PC-9 (cell line): ENCODE measurements around the gene RHD. TPM values are rescaled to one million over a fixed set of nuclear protein-coding genes. Genes with fewer than 3 reads are reported as not detected.
"Not testable (repeated sequence)": the region's sequence is repeated elsewhere in the genome, so short reads cannot be mapped to it uniquely, and the experiment has no call there.

Experiments used
- BruUV-seq: library from RNA; stranded (reverse); fragments of 400-500 nt; replicated peaks from 2 replicates; lab custom pipeline; 2021; lab: Mats Ljungman, UMichigan
- CTCF ChIA-PET: fragments of 300-600 bp; sonication (Branson Sonifier 250); formaldehyde crosslinking; loops from one replicate; lab custom pipeline; 2022; ENCODE audit warnings: antibody characterized with exemption; lab: Charles Lee
- POLR2A ChIA-PET: fragments of 300-600 bp; sonication (Branson Sonifier 250); formaldehyde crosslinking; loops from one replicate; lab custom pipeline; 2022; ENCODE audit warnings: antibody characterized with exemption; ENCODE audit not compliant: unreplicated experiment; lab: Charles Lee
- DNase-seq, 2 experiments: peaks; one replicate each; pipeline versions ENCODE4 v3.0.0 to v3.0.0-alpha.2; 2015 to 2022; ENCODE audit warnings: mixed read lengths in 1 of 2
- H2AFZ ChIP-seq: fragments of 200-600 bp; sonication (generic); 2 replicates; pipeline ENCODE4 v1.8.1; 2017; ENCODE audit warnings: antibody characterized with exemption
- H3F3A ChIP-seq: fragments of 200-600 bp; sonication (generic); 2 replicates; pipeline ENCODE4 v1.8.1; 2017; ENCODE audit warnings: antibody characterized with exemption, mild to moderate bottlenecking, low read depth; ENCODE audit not compliant: insufficient read depth
- H3K27ac ChIP-seq: fragments of 200-600 bp; sonication (generic); 2 replicates; pipeline ENCODE4 v1.6.1; 2016; ENCODE audit warnings: mixed run types
- H3K27me3 ChIP-seq: fragments of 200-600 bp; sonication (generic); 2 replicates; pipeline ENCODE4 v1.6.1; 2016; ENCODE audit warnings: low read depth, mixed run types; ENCODE audit not compliant: insufficient read depth
- H3K36me3 ChIP-seq: fragments of 200-600 bp; sonication (generic); 2 replicates; pipeline ENCODE4 v1.6.1; 2016; ENCODE audit warnings: low read depth, mixed run types
- H3K4me1 ChIP-seq: fragments of 200-600 bp; sonication (generic); replicated peaks from 2 replicates; pipeline ENCODE4 v1.6.1; 2016; ENCODE audit warnings: mixed run types; ENCODE audit not compliant: insufficient read depth
- H3K4me2 ChIP-seq: fragments of 200-600 bp; sonication (generic); 2 replicates; pipeline ENCODE4 v1.6.1; 2017; ENCODE audit warnings: mixed run types
- H3K4me3 ChIP-seq: fragments of 200-600 bp; sonication (generic); 2 replicates; pipeline ENCODE4 v1.6.1; 2016; ENCODE audit warnings: mixed run types
- H3K79me2 ChIP-seq: fragments of 200-600 bp; sonication (generic); 2 replicates; pipeline ENCODE4 v1.6.1; 2017; ENCODE audit warnings: low read depth, mixed run types
- H3K9me2 ChIP-seq: fragments of 200-600 bp; sonication (generic); 2 replicates; pipeline ENCODE4 v1.8.1; 2017; ENCODE audit warnings: mild to moderate bottlenecking; ENCODE audit not compliant: insufficient read depth
- H3K9me3 ChIP-seq: fragments of 200-600 bp; sonication (generic); 2 replicates; pipeline ENCODE4 v1.8.1; 2016; ENCODE audit warnings: low read depth; ENCODE audit not compliant: insufficient read depth
- H4K20me1 ChIP-seq: fragments of 200-600 bp; sonication (generic); 2 replicates; pipeline ENCODE4 v1.8.1; 2017; ENCODE audit not compliant: insufficient read depth
- EZH2 ChIP-seq: fragments of 200-600 bp; sonication (generic); IDR thresholded peaks from 2 replicates; pipeline ENCODE4 v1.8.0; 2017; ENCODE audit warnings: antibody characterized with exemption, low read depth
- intact Hi-C: fragments of 100-400 bp; cut with micrococcal nuclease; formaldehyde crosslinking; loops from one replicate; pipeline ENCODE4 v1.10.0; 2022; ENCODE audit not compliant: unreplicated experiment
- total RNA-seq: library from RNA; stranded (reverse); gene quantifications from 2 replicates; pipeline ENCODE4 v1.2.3, GENCODE V29; 2021
- TF ChIP-seq, protein P1 (sequence below): fragments of 200-600 bp; sonication (generic); conservative IDR thresholded peaks from 2 replicates; pipeline ENCODE4 v1.6.1; 2017; ENCODE audit warnings: mixed run types, antibody characterized with exemption, mild to moderate bottlenecking, moderate library complexity

RHD gene
- total RNA-seq, 1 experiment from 2014 or later, result not detected

GRCh38 chr1:25329950-25330349, 57.6 kb downstream of the RHD start:
- intact Hi-C loops, CTCF ChIA-PET, H3K9me2 ChIP-seq, H3K79me2 ChIP-seq, H3K4me1 ChIP-seq, POLR2A ChIA-PET, H3K4me3 ChIP-seq, H3F3A ChIP-seq, H3K9me3 ChIP-seq, BruUV-seq, H3K27me3 ChIP-seq, H3K36me3 ChIP-seq, H3K4me2 ChIP-seq, H2AFZ ChIP-seq, H4K20me1 ChIP-seq: not testable (repeated sequence)
- DNase-seq, result peak in 1 of 2 experiments; percentile 59
- TF ChIP-seq, protein P1, sequence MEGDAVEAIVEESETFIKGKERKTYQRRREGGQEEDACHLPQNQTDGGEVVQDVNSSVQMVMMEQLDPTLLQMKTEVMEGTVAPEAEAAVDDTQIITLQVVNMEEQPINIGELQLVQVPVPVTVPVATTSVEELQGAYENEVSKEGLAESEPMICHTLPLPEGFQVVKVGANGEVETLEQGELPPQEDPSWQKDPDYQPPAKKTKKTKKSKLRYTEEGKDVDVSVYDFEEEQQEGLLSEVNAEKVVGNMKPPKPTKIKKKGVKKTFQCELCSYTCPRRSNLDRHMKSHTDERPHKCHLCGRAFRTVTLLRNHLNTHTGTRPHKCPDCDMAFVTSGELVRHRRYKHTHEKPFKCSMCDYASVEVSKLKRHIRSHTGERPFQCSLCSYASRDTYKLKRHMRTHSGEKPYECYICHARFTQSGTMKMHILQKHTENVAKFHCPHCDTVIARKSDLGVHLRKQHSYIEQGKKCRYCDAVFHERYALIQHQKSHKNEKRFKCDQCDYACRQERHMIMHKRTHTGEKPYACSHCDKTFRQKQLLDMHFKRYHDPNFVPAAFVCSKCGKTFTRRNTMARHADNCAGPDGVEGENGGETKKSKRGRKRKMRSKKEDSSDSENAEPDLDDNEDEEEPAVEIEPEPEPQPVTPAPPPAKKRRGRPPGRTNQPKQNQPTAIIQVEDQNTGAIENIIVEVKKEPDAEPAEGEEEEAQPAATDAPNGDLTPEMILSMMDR, result 0 out of 2 replicates have a peak, but pooled peaks have one; percentile 21
- peak overlapping the region; percentile 44; the same call in 1 of the 2 replicates for H3K27ac ChIP-seq

GRCh38 chr1:25336922-25337354, 64.6 kb downstream of the RHD start:
- H4K20me1 ChIP-seq, H3K9me2 ChIP-seq, POLR2A ChIA-PET, H3K36me3 ChIP-seq, H3K27me3 ChIP-seq, intact Hi-C loops, CTCF ChIA-PET, H3K27ac ChIP-seq, BruUV-seq, H3K9me3 ChIP-seq, H3F3A ChIP-seq: not testable (repeated sequence)
- H3K79me2 ChIP-seq, result peaks cover 30% of the 10 kb centered on the region
- peaks cover 17% of the 10 kb centered on the region for H3K4me1 ChIP-seq
- peak overlapping the region; percentile 80 for H3K4me2 ChIP-seq
- peak overlapping the region; percentile 68 for H3K4me3 ChIP-seq
- DNase-seq, result peak in 1 of 2 experiments; percentile 34
- H2AFZ ChIP-seq, result peak overlapping the region; percentile 11; the same call in 1 of the 2 replicates

GRCh38 chr1:25337483-25338187, 65.3 kb downstream of the RHD start:
- intact Hi-C loops, H3F3A ChIP-seq, H3K9me2 ChIP-seq, POLR2A ChIA-PET, CTCF ChIA-PET, H2AFZ ChIP-seq, H3K36me3 ChIP-seq, H3K9me3 ChIP-seq, H4K20me1 ChIP-seq, H3K27me3 ChIP-seq: not testable (repeated sequence)
- peak overlapping the region; percentile 78; the same call in 1 of the 2 replicates for H3K4me3 ChIP-seq
- H3K4me2 ChIP-seq, result peak overlapping the region; percentile 55
- H3K4me1 ChIP-seq, result peaks cover 17% of the 10 kb centered on the region
- H3K27ac ChIP-seq, result peak overlapping the region; percentile 67; the same call in 1 of the 2 replicates
- peaks cover 37% of the 10 kb centered on the region for H3K79me2 ChIP-seq
- DNase-seq, result peak in 1 of 2 experiments; percentile 21
- BruUV-seq, result TSS peak; percentile 60

DNA sequence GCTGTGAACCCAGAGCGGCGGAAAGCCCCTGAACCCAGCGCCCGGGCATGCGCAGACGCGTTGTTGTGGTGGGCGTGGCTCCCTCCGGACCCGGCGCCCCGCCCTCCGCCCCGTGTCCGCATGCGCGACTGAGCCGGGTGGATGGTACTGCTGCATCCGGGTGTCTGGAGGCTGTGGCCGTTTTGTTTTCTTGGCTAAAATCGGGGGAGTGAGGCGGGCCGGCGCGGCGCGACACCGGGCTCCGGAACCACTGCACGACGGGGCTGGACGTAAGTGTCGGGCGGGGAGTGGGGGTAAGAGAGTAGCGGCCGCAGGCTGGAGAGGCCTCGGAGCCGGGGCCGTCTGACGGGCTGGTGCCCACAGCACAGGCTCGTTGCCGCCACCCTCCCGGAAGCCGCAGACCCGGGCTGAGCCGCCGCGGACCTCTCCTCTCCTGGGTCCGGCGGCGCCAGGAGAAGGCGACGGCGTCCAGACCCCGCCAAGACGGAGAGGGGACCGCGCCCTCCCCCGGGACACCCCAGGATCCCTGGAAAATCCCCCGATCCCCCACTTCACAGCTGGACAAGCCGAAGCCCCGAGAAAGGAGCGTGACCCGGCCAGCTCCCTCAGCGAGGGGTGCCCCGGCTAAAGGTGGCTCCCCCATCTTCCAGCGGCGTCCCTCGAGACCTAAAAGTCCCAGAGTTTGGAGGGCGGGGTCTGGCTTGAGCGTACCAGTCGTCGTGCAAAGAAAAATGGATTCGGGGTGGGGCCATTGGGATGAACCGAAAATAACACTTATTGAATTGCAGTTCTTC, 66.1 kb downstream of the RHD start, which contains the start of gene TMEM50A:
Gene TMEM50A, plus strand, starts transcription at position 147 of the 794 bp plus-strand sequence. CDS start 2,153 bp downstream, outside the sequence.
- H3K27ac ChIP-seq, result peak within 1 kb of the TSS; percentile 67
- no peaks in the 10 kb centered on the region for H3K27me3 ChIP-seq
- peak within 1 kb of the TSS; percentile 98 for H3K4me2 ChIP-seq
- H3K36me3 ChIP-seq, result no peaks in the 10 kb centered on the region
- TF ChIP-seq EZH2, result no peak
- TF ChIP-seq, protein P1, result no peak
- POLR2A ChIA-PET, result no interaction called here
- H3K4me3 ChIP-seq, result peak within 1 kb of the TSS; percentile 78
- BruUV-seq, result TSS peak; percentile 68
- peaks cover 41% of the 10 kb centered on the region for H3K79me2 ChIP-seq
- H2AFZ ChIP-seq, result peak within 1 kb of the TSS; percentile 82
- no peaks in the 10 kb centered on the region; the same call in 1 of the 2 replicates for H3F3A ChIP-seq
- intact Hi-C loops, result no loop called here
- H3K4me1 ChIP-seq, result peaks cover 17% of the 10 kb centered on the region
- H3K9me2 ChIP-seq, result no peaks in the 10 kb centered on the region
- CTCF ChIA-PET, result interaction anchor here (0.6 kb wide), 1 partner anchor 104 kb away, joined by 3 read pairs; no protein-coding TSS in a partner anchor
- peaks cover 6% of the 10 kb centered on the region; the same call in 1 of the 2 replicates for H4K20me1 ChIP-seq
- DNase-seq, result peak; percentile 60 to 88
- no peaks in the 10 kb centered on the region for H3K9me3 ChIP-seq
